Common myeloid progenitor, CD34-positive (primary cell): ENCODE results near the gene OAS1.
"Not testable (repeated sequence)": the region's sequence is repeated elsewhere in the genome, so short reads cannot be mapped to it uniquely, and the experiment has no call there.

Experiments
- CTCF ChIA-PET: fragments of 350-600 bp; sonication (Branson Sonifier 250); formaldehyde crosslinking; loops from one replicate; lab custom pipeline; 2021; ENCODE audit warnings: antibody characterized with exemption; lab: Charles Lee
- POLR2A ChIA-PET: fragments of 350-600 bp; sonication (Branson Sonifier 250); formaldehyde crosslinking; loops from one replicate; lab custom pipeline; 2021; ENCODE audit warnings: antibody characterized with exemption; lab: Charles Lee
- DNase-seq, 3 donors: peaks; one replicate each; pipeline versions ENCODE4 v3.0.0 to v3.0.0-alpha.2; 2013
- H3K27ac ChIP-seq, 2 experiments: 1 replicate in 1 of 2; 2 replicates in 1 of 2; pipeline ENCODE4 v1.7.0; 2013; ENCODE audit warnings: inconsistent platforms in 2 of 2, low read length in 2 of 2, mild to moderate bottlenecking in 2 of 2, low read depth in 1 of 2, moderate library complexity in 1 of 2; ENCODE audit not compliant: severe bottlenecking in 2 of 2, insufficient read depth in 1 of 2, poor library complexity in 1 of 2
- H3K27me3 ChIP-seq, 5 experiments: replicated peaks in 2 of 5; 1 replicate in 3 of 5; 2 replicates in 2 of 5; pipeline versions ENCODE4 v1.6.1 to v1.7.0; 2013; ENCODE audit warnings: low read length in 4 of 5, mild to moderate bottlenecking in 2 of 5, moderate library complexity in 2 of 5, inconsistent platforms in 1 of 5; ENCODE audit not compliant: insufficient read depth in 5 of 5, control insufficient read depth in 4 of 5
- H3K36me3 ChIP-seq, 4 experiments: 1 replicate in 2 of 4; 2 replicates in 2 of 4; pipeline versions ENCODE4 v1.6.1 to v1.7.0; 2013; ENCODE audit warnings: low read length in 3 of 4, control low read depth in 1 of 4, mild to moderate bottlenecking in 1 of 4; ENCODE audit not compliant: control insufficient read depth in 4 of 4, insufficient read depth in 4 of 4
- H3K4me1 ChIP-seq, 4 experiments: 1 replicate in 3 of 4; 2 replicates in 1 of 4; pipeline versions ENCODE4 v1.6.1 to v1.7.1; 2013; ENCODE audit warnings: low read length in 3 of 4, mild to moderate bottlenecking in 3 of 4, control low read depth in 1 of 4, inconsistent platforms in 1 of 4, moderate library complexity in 1 of 4; ENCODE audit not compliant: control insufficient read depth in 4 of 4, insufficient read depth in 4 of 4; ENCODE audit errors: control extremely low read depth in 1 of 4
- H3K4me3 ChIP-seq, 7 experiments: 1 replicate in 4 of 7; 2 replicates in 3 of 7; pipeline versions ENCODE4 v1.5.1 to v1.7.0; 2013; ENCODE audit warnings: mild to moderate bottlenecking in 7 of 7, low read length in 6 of 7, moderate library complexity in 6 of 7, inconsistent platforms in 2 of 7, low read depth in 2 of 7, control low read depth in 1 of 7; ENCODE audit not compliant: insufficient read depth in 4 of 7, control insufficient read depth in 1 of 7; ENCODE audit errors: extremely low read depth in 1 of 7
- H3K9me3 ChIP-seq, 5 experiments: 1 replicate in 4 of 5; 2 replicates in 1 of 5; pipeline versions ENCODE4 v1.6.1 to v1.7.1; 2013; ENCODE audit warnings: low read length in 4 of 5, mild to moderate bottlenecking in 2 of 5, inconsistent platforms in 1 of 5, low read depth in 1 of 5, moderate library complexity in 1 of 5; ENCODE audit not compliant: control insufficient read depth in 4 of 5, insufficient read depth in 2 of 5; ENCODE audit errors: control extremely low read depth in 1 of 5
- WGBS: methylation state at CpG from one replicate; pipeline ENCODE4 v1.1.5; 2013; ENCODE audit not compliant: insufficient coverage; 5-methylcytosine and 5-hydroxymethylcytosine counted together

OAS1 gene

GRCh38 chr12:112947314-112947713 lies 40.6 kb downstream of the OAS1 start:
- Histone ChIP-seq H3K9me3 (peaks cover 0 to 5% (median 1%) of the 10 kb centered on the region in 5 experiments), H3K27ac (no peak overlapping the region), H3K27me3 (no peaks in the 10 kb centered on the region), H3K4me1 (no peaks in the 10 kb centered on the region), H3K36me3 (peaks cover 18 to 68% (median 25%) of the 10 kb centered on the region in 4 experiments), H3K4me3 (no peak overlapping the region)
- CTCF ChIA-PET = no interaction called here
- POLR2A ChIA-PET = no interaction called here
- no CpG with 5 or more reads among the region's 1 CpG for WGBS
- no peak for DNase-seq

DNA sequence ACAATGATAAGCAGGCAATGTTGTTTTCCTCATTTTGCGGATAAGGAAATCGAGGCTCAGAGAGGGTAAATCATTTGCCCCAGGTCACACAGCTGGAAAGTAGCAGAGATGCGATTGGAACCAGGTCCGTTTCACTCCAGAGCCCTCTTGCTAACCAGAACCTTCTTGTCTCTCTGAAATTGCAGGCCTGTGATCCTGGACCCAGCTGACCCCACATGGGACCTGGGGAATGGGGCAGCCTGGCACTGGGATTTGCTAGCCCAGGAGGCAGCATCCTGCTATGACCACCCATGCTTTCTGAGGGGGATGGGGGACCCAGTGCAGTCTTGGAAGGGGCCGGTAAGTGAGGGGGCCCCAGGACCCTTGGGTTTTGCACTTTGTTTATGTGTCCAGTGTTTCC lies 41.0 kb downstream of the OAS1 start:
- H3K36me3 ChIP-seq = peaks cover 21 to 72% (median 25%) of the 10 kb centered on the region in 4 experiments
- DNase-seq = no peak
- WGBS = 100% methylated on average over 5 of the region's 5 CpGs
- peaks cover 0 to 8% (median 3%) of the 10 kb centered on the region in 5 experiments for H3K9me3 ChIP-seq
- POLR2A ChIA-PET = no interaction called here
- H3K4me1 ChIP-seq = no peaks in the 10 kb centered on the region
- no peak overlapping the region for H3K27ac ChIP-seq
- H3K4me3 ChIP-seq = no peak overlapping the region
- CTCF ChIA-PET = interaction anchor here (1.1 kb wide), 1 partner anchor 45 kb away, joined by 3 read pairs; no protein-coding TSS in a partner anchor
- H3K27me3 ChIP-seq = no peaks in the 10 kb centered on the region

GRCh38 chr12:112948806-112949205 lies 42.0 kb downstream of the OAS1 start:
- Histone ChIP-seq H3K27ac (no peak overlapping the region), H3K9me3 (peaks cover 0 to 8% (median 3%) of the 10 kb centered on the region in 5 experiments), H3K4me1 (no peaks in the 10 kb centered on the region), H3K27me3 (no peaks in the 10 kb centered on the region), H3K4me3 (no peak overlapping the region), H3K36me3 (peaks cover 19 to 72% (median 25%) of the 10 kb centered on the region in 4 experiments)
- CTCF ChIA-PET = interaction anchor here (0.7 to 1.5 kb wide), 3 partner anchors 11 to 48 kb away, joined by 3 read pairs; partner anchors contain the start of gene OAS3
- WGBS = 100% methylated on average over 4 of the region's 7 CpGs
- DNase-seq = no peak
- POLR2A ChIA-PET = interaction anchor here (0.6 kb wide), 1 partner anchor 219 kb away, joined by 3 read pairs; no protein-coding TSS in a partner anchor

- Histone ChIP-seq H3K4me1 (no peaks in the 10 kb centered on the region), H3K27me3 (no peaks in the 10 kb centered on the region), H3K9me3 (peaks cover 0 to 8% (median 3%) of the 10 kb centered on the region in 5 experiments), H3K4me3 (no peak overlapping the region), H3K36me3 (peaks cover 16 to 58% (median 20%) of the 10 kb centered on the region in 4 experiments), H3K27ac (no peak overlapping the region)
- POLR2A ChIA-PET = no interaction called here
- WGBS = 96% methylated on average over 10 of the region's 11 CpGs
- DNase-seq = no peak
- CTCF ChIA-PET = no interaction called here
These were observed 43.9 kb downstream of the OAS1 start for GRCh38 chr12:112950701-112951100.

GRCh38 chr12:112957125-112957524 lies 50.4 kb downstream of the OAS1 start:
- H3K36me3 ChIP-seq = peaks cover 7 to 40% (median 9%) of the 10 kb centered on the region in 4 experiments
- not testable (repeated sequence) for H3K27ac ChIP-seq, DNase-seq

DNA sequence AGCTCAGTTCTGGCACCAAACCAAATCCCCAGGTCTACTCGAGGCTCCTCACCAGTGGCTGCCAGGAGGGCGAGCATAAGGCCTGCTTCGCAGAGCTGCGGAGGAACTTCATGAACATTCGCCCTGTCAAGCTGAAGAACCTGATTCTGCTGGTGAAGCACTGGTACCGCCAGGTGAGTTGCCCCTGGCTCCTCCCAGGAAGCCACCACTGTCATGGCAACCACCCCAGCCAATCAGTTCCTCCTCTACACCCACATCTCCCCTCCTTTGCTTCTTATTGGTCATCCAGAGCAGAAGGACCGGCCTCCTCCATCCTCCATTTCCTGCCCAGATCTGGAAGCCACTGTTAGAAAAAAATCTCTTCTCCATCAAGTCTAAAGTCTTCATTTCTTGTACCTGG lies 54.3 kb downstream of the OAS1 start:
- POLR2A ChIA-PET = no interaction called here

More at GRCh38 chr12:112957125-112957524, 50.4 kb downstream of the OAS1 start:
- CTCF ChIA-PET = interaction anchor here (1.4 kb wide), 1 partner anchor 14 kb away, joined by 3 read pairs; no protein-coding TSS in a partner anchor
- WGBS = 100% methylated on average over 1 of the region's 4 CpGs
- H3K4me3 ChIP-seq, H3K27me3 ChIP-seq, H3K9me3 ChIP-seq, H3K4me1 ChIP-seq, POLR2A ChIA-PET: not testable (repeated sequence)

DNA sequence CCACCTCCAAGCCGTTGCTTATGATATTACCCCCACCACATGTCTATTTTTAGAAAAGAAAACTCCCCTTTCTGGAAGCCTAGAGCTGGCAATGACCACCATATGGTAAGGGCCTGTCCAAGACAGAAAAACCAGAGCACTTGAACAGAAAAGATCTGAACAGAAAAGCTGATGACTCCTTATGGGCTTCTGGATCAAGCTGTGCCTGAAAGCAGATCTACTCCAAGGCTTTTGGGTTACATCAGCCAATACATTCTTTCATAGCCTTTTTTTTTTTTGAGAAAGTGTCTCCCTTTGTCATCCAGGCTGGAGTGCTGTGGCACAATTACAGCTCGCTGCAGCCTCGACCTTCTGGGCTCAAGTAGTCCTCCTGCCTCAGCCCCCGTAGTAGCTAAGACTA lies 54.8 kb downstream of the OAS1 start:
- ChIA-PET POLR2A (no interaction called here), CTCF (interaction anchor here (1.7 kb wide), 1 partner anchor 8 kb away, joined by 6 read pairs; no protein-coding TSS in a partner anchor)
- 100% methylated on average over 1 of the region's 4 CpGs for WGBS
- no peak overlapping the region for H3K27ac ChIP-seq
- no peaks in the 10 kb centered on the region for H3K4me1 ChIP-seq
- H3K27me3 ChIP-seq = no peaks in the 10 kb centered on the region
- H3K36me3 ChIP-seq = peaks cover 16 to 75% (median 24%) of the 10 kb centered on the region in 4 experiments
- DNase-seq = no peak
- peaks cover 0 to 7% (median 5%) of the 10 kb centered on the region in 5 experiments for H3K9me3 ChIP-seq
- no peak overlapping the region for H3K4me3 ChIP-seq

More for the DNA sequence above, 54.3 kb downstream of the OAS1 start:
- Histone ChIP-seq H3K4me1 (no peaks in the 10 kb centered on the region), H3K36me3 (peaks cover 15 to 71% (median 23%) of the 10 kb centered on the region in 4 experiments), H3K27me3 (no peaks in the 10 kb centered on the region), H3K4me3 (no peak overlapping the region), H3K27ac (no peak overlapping the region), H3K9me3 (peaks cover 0 to 7% (median 5%) of the 10 kb centered on the region in 5 experiments)
- 92% methylated on average over 7 of the region's 7 CpGs for WGBS
- CTCF ChIA-PET = interaction anchor here (1.0 to 1.7 kb wide), 2 partner anchors 9 to 33 kb away, joined by 3 to 6 read pairs; no protein-coding TSS in a partner anchor
- no peak for DNase-seq
